Lower leg skin (tissue), 3 donors: ENCODE measurements around the gene GABRR1.
"Not testable (repeated sequence)": the region's sequence is repeated elsewhere in the genome, so short reads cannot be mapped to it uniquely, and the experiment has no call there.

Experiments
- CTCF ChIP-seq, 3 donors: fragments of 450-650 bp; IDR thresholded peaks; one replicate each; pipeline ENCODE4 v1.5.1; 2016; ENCODE audit warnings: antibody characterized with exemption in 3 of 3, mild to moderate bottlenecking in 3 of 3, moderate library complexity in 2 of 3
- POLR2A ChIP-seq, 2 donors: fragments of 450-650 bp; IDR thresholded peaks; one replicate each; pipeline ENCODE4 v1.6.1; 2016 to 2017; ENCODE audit warnings: antibody characterized with exemption in 2 of 2, mild to moderate bottlenecking in 1 of 2, moderate library complexity in 1 of 2

GRCh38 chr6:89233605-89234004 is 16.4 kb upstream of the GABRR1 start:
- not testable (repeated sequence) for TF ChIP-seq CTCF, POLR2A (IDR thresholded peaks at IDR 0.05)
